NB4 (cell line): ENCODE data around the gene DNAJC1.

Source experiments
- CTCF ChIP-seq: IDR thresholded peaks from one replicate; pipeline ENCODE4 v1.5.1; 2012; ENCODE audit warnings: low read depth, low read length
- POLR2A ChIP-seq: IDR thresholded peaks from 2 replicates; pipeline ENCODE4 v1.6.1; 2011; ENCODE audit warnings: mild to moderate bottlenecking; ENCODE audit not compliant: insufficient read length; ENCODE audit errors: extremely low read depth

GRCh38 chr10:21719502-21719901, 284.0 kb downstream of the DNAJC1 start:
- no peak for TF ChIP-seq POLR2A
- no peak for TF ChIP-seq CTCF
